A549 (cell line): Measurements from ENCODE around the gene RPGR.

Experiments used
- CEBPB ChIP-seq, 2 experiments: fragments of >200 bp in 1 of 2; sonication (Bioruptor Twin) in 1 of 2; formaldehyde crosslinking in 1 of 2; IDR thresholded peaks; 2 replicates each; pipeline ENCODE4 v1.6.1; 2012 to 2016
- CTCF ChIP-seq: fragments of >200 bp; sonication (Bioruptor Twin); formaldehyde crosslinking; IDR thresholded peaks from 3 replicates; pipeline ENCODE4 v1.5.1; 2016
- E2F6 ChIP-seq: IDR thresholded peaks from 2 replicates; pipeline ENCODE4 v1.6.1; 2012; ENCODE audit warnings: low read depth, borderline replicate concordance
- EHMT2 ChIP-seq: fragments of 200-600 bp; sonication (generic); IDR thresholded peaks from 2 replicates; pipeline ENCODE4 v1.6.1; 2016; ENCODE audit warnings: antibody characterized with exemption, low read depth, mild to moderate bottlenecking, moderate library complexity
- ESRRA ChIP-seq: fragments of 150-350 bp; IDR thresholded peaks from 2 replicates; pipeline ENCODE4 v1.6.1; 2014; ENCODE audit warnings: mild to moderate bottlenecking, low read length, borderline replicate concordance
- KDM5A ChIP-seq: fragments of 200-600 bp; sonication (generic); IDR thresholded peaks from 2 replicates; pipeline ENCODE4 v1.6.1; 2016; ENCODE audit warnings: antibody characterized with exemption, mild to moderate bottlenecking
- MAFK ChIP-seq: fragments of 450-650 bp; IDR thresholded peaks from 2 replicates; pipeline ENCODE4 v1.6.1; 2014; ENCODE audit not compliant: partially characterized antibody
- MAZ ChIP-seq: fragments of 150-350 bp; IDR thresholded peaks from 2 replicates; pipeline ENCODE4 v1.6.1; 2014; ENCODE audit warnings: antibody characterized with exemption, low read depth, low read length, borderline replicate concordance
- MYC ChIP-seq: IDR thresholded peaks from 2 replicates; pipeline ENCODE4 v1.6.1; 2012; ENCODE audit warnings: mild to moderate bottlenecking, inconsistent platforms, low read length, improper control_type of control experiment, borderline replicate concordance
- NR3C1 ChIP-seq: fragments of >200 bp; sonication (Bioruptor Twin); formaldehyde crosslinking; IDR thresholded peaks from 3 replicates; pipeline ENCODE4 v1.6.1; 2017
- PBX3 ChIP-seq: IDR thresholded peaks from 2 replicates; pipeline ENCODE4 v1.6.1; 2012
- POLR2A ChIP-seq: IDR thresholded peaks from 2 replicates; pipeline ENCODE4 v1.6.1; 2012; ENCODE audit warnings: mild to moderate bottlenecking, low read length
- REST ChIP-seq: fragments of 200-600 bp; sonication (generic); IDR thresholded peaks from 2 replicates; pipeline ENCODE4 v1.6.1; 2016; ENCODE audit warnings: antibody characterized with exemption, mild to moderate bottlenecking, moderate library complexity
- RFX5 ChIP-seq: fragments of 450-650 bp; IDR thresholded peaks from 2 replicates; pipeline ENCODE4 v1.7.1; 2014; ENCODE audit warnings: antibody characterized with exemption, mild to moderate bottlenecking, moderate library complexity

- no peak for TF ChIP-seq ESRRA
- TF ChIP-seq CTCF = no peak
- TF ChIP-seq MAZ = no peak
- no peak for TF ChIP-seq MYC
- no peak for TF ChIP-seq PBX3
- no peak for TF ChIP-seq POLR2A
- TF ChIP-seq REST = no peak
- no peak for TF ChIP-seq KDM5A
- no peak for TF ChIP-seq RFX5
- no peak for TF ChIP-seq MAFK
- no peak for TF ChIP-seq E2F6
- TF ChIP-seq EHMT2 = no peak
- TF ChIP-seq NR3C1 = no peak
- TF ChIP-seq CEBPB (IDR thresholded peaks at IDR 0.05) = no peak
Observed at GRCh38 chrX:38305971-38306370, 21.3 kb downstream of the RPGR start.
